Measurements from ENCODE around the gene AOC1.

DNA sequence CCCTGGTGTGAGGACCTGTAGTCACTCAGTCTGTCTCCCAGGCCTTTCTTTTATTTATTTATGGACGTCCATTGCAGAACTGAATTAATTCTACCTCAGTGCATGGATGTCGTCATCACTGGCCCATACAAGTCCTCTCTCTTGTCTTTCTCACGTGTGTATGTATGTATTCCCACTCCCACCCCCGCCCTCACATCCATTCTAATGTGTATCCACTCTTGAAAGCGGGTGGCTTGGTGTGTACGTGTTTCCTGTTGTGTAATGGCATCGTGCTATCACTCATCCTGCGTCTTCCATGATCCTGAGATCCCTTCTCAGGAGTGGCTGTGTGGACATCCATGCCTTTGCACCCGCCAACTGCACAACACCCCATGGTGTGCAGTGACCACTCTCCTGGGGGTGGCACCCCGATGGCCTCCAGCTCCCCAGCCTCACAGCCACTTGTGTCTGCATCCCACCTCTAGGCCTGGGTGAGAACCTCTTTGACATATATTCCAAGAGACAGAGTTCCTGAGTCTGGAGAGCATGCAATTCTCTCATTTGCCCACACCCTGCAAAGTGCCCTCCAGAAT, 3.0 kb upstream of the AOC1 start:
- TF ChIP-seq, protein P1, sequence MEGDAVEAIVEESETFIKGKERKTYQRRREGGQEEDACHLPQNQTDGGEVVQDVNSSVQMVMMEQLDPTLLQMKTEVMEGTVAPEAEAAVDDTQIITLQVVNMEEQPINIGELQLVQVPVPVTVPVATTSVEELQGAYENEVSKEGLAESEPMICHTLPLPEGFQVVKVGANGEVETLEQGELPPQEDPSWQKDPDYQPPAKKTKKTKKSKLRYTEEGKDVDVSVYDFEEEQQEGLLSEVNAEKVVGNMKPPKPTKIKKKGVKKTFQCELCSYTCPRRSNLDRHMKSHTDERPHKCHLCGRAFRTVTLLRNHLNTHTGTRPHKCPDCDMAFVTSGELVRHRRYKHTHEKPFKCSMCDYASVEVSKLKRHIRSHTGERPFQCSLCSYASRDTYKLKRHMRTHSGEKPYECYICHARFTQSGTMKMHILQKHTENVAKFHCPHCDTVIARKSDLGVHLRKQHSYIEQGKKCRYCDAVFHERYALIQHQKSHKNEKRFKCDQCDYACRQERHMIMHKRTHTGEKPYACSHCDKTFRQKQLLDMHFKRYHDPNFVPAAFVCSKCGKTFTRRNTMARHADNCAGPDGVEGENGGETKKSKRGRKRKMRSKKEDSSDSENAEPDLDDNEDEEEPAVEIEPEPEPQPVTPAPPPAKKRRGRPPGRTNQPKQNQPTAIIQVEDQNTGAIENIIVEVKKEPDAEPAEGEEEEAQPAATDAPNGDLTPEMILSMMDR (conservative IDR thresholded peaks at IDR 0.05; ENCODE audit: low read depth, low read length) = no peak
- TF ChIP-seq CEBPB (IDR thresholded peaks at IDR 0.05; ENCODE audit: low read depth, low read length) (no peak), MAFK (IDR thresholded peaks at IDR 0.05; ENCODE audit: low read depth, low read length) (no peak), USF2 (IDR thresholded peaks at IDR 0.05; ENCODE audit: low read depth, low read length) (no peak), BHLHE40 (IDR thresholded peaks at IDR 0.05; ENCODE audit: low read depth, low read length) (no peak), POLR2A (IDR thresholded peaks at IDR 0.05; ENCODE audit: low read depth, low read length) (no peak), MXI1 (IDR thresholded peaks at IDR 0.05; ENCODE audit: borderline replicate concordance, low read depth, low read length) (no peak), FOS (IDR thresholded peaks at IDR 0.05; ENCODE audit: low read depth, low read length) (no peak), NFE2L2 (IDR thresholded peaks at IDR 0.05; ENCODE audit: low read depth, low read length) (no peak), CHD1 (IDR thresholded peaks at IDR 0.05; ENCODE audit: low read depth, low read length) (no peak), RAD21 (IDR thresholded peaks at IDR 0.05; ENCODE audit: low read length) (no peak), RCOR1 (IDR thresholded peaks at IDR 0.05; ENCODE audit: insufficient replicate concordance, low read length) (no peak), RFX5 (IDR thresholded peaks at IDR 0.05; ENCODE audit: low read depth, low read length) (no peak), SMC3 (IDR thresholded peaks at IDR 0.05; ENCODE audit: low read depth, low read length) (no peak)
